Activated CD8-positive, alpha-beta memory T cell treated with anti-CD3 and anti-CD28 coated beads, Interleukin-2, amount 50 U/mL, for 24 hours (primary cell): Measurements from ENCODE around the gene GRM7.

Experiments
- DNase-seq: peaks from one replicate; pipeline ENCODE4 v3.0.0-alpha.2; 2020; ENCODE audit errors: extremely low read depth

Gene GRM7

DNA sequence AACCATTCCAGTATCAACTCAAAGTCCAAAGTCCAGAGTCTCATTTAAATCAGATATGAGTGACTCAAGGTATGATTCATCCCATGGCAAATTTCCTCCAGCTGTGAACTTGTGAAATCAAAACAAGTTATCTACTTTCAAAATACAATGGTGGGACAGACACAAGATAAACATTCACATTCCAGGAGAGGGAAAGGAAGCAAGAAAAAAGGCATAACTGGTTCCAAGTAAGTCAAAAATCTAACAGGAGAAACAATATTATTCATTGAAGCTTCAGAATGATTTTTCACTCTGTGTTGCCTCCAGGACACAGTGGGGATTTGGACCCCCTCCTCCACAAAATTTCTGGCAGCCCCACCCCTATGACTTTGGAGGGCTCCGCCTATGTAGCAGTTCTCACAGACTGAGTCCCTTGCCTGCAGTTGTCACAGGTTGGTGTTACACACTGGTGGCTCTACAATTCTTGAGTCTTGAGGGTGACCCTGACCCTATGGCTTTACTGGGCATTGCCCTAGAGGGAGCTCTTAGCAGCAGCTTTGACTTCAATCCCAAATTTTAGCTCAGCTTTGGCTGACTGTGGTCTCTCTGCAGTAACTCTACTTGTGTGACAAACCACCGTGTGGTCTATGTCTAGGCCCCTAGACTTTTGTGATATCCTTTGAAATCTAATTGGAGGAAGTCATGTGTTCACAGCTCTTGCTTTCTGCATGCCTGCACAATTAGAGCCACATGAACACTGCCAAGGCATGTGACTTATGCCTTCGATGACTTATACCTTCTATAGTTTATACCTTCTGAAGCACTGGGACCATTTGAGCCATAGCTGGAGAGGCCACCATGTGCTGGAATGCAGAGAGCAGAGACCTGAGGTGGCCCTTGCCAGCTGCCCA, 644.2 kb downstream of the GRM7 start:
- DNase-seq = no peak

DNA sequence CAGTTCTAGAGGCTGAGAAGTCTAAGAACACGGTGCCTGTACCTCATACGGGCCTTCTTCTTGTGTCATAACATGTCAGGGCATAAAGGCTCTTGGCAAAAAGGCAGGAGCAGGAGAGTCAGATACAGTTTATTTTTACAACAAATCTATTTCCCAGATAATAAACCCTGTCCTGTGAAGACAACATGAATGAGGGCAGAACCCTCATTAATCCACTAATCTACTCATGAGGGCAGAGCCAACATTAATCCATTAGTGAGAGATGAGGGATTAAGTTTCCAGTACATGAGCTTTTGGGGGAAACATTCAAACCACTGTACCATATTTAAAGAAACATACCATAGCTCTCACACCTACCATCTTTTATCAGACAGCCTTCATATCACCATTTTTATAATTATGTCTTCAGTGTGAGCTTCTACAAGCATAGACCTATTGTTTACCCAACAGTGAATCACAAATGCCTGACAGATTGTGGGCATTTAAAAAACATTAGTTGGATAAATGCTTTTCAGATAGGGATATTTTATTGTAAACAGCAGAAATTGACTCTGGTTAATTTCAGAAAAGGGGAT, 645.8 kb downstream of the GRM7 start:
- no peak for DNase-seq

DNA sequence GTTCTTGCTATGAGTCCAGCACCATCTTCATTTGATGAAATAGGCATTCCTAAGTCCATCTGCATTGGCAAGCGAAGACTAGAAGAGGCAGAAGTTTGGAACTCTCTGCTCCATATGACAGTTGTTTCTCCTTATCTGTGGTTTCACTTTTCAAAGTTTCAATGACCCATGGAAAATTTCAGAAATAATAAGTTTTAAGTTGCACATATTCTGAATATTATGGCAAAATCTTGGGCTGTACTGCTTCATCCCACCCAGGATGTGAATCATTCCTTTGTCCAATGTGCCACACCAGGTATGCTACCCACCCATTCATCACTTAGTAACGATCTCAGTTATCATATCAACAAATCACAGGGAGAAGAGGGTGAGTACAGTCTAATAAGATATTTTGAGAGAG, 647.9 kb downstream of the GRM7 start:
- DNase-seq = no peak

DNA sequence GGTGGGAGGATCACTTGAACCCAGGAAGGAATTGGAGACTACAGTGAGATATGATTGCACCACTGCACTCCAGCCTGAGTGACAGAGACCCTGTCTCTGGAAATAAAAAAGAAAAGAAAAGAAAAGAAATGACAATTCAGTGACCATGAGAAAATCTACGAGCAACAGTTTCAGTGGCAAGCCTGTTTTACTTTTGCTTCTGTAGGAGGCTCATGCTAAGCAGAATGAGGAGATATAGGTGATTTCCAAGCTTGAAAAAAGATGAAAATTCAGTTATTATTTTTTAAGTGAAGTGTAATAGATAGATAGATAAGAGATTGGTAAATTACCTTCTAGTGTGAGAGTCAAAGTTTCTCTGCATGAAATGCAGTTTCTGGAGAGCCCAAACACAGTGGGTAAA, 651.1 kb downstream of the GRM7 start:
- DNase-seq = no peak

DNA sequence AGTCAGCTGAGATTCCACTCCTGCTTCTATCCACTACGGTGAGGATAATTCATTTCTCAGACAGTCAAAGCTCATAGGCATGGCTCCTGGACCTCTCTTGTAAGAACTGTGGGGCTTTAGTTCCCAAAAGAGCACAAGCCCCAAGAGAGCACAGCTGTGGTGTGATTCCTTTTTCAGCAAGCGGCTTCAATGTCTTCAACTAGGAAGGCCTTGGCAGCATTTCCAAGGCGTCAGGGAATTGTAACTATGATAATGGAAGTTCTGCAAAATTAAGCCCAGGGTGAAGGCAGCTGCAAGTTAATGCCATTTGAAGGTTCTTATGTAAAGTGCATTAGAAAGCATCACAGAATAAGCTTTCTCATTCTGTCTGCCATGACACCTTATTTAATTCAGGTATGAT, 657.1 kb downstream of the GRM7 start:
- no peak for DNase-seq

DNA sequence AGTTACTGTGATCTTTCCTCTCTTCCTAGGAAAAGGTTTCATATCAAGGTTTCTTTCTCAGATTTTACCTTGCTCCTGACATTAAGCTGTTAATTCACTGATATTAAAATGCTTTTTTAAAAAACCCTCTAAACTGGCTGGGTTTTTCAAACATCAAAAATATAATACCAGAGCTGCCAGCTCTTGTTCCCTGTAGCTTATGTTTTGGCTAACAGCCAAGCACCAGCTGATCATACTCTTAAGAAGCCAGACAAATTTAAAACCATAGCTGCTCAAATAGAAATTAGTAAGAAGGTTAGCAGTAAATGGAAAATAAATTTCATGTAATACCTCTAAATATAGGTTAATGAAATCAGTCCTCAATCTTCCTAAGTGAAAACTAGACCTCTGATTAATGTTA, 657.5 kb downstream of the GRM7 start:
- DNase-seq = no peak

DNA sequence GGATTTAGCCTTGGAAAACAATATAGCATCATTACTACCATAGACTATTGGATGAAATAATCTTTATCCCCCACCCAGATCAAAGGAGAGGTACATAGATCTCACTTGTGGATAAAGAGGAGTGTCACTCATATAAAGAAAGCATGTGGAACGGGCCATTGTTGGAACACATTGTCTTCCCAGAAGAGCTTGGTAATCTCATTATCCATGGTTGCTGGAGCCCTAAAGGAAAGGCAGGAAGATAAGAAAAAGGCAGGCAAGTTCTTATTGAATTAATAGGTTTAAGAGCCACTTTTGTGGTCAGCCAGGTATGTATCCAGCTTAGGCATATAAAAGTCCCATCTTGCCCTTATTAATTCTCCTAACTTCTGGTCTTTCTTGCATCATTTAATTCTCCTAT, 659.1 kb downstream of the GRM7 start:
- no peak for DNase-seq

DNA sequence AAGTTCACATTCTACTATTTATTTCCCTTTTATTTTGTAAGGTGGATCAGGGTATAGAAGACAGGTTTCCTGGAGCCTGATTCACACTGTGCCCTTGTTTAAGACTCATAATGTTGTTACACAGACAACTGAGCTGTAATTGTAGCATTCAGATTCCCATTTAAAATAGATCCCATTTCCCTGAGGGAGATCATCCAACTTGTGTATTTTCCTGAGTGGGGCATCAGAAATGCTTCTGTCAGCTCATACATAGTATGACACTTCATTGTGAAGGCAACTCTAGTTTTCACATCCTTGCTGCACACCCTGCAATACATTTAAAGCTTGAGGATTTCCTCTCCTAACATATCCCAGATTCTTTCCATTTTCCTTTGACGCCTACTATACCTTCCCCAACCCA, 659.7 kb downstream of the GRM7 start:
- DNase-seq = no peak

DNA sequence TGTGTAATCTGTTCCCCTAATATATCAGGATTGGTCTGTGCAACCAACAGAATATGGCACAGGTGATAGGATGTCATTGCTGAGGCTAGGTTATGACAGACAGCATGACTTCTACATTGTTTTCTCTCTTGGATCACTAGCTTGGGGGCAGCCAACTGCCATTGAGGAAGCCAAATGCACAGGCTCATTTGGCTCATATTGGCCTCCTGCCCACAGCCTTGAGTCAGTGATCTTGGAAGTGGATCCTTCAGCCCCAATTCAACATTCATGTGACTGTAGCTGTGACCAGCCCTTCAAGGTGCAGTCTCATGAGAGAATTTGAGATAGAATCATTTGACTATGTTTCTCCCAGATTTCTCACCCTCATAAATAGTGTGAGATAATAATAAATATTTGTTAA, 675.6 kb downstream of the GRM7 start:
- DNase-seq = no peak

DNA sequence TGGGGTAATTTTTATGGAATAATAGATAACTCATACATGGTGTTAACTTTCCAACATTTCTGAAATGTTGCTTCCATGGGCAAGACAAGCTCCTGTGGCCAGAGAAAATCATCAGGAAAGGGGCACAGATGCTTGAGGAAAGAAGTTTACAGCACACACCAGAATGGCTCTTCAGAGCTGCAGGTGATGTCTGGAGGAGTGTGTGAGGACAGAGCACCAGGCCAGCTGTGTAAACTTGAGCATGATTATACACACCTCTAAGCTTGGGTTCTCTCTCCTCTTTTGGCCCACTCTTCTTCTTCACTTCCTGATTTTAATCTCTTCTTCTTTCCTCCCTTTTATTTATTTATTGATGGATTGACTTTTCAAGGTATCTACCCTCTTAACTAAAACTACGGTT, 676.0 kb downstream of the GRM7 start:
- DNase-seq = no peak

DNA sequence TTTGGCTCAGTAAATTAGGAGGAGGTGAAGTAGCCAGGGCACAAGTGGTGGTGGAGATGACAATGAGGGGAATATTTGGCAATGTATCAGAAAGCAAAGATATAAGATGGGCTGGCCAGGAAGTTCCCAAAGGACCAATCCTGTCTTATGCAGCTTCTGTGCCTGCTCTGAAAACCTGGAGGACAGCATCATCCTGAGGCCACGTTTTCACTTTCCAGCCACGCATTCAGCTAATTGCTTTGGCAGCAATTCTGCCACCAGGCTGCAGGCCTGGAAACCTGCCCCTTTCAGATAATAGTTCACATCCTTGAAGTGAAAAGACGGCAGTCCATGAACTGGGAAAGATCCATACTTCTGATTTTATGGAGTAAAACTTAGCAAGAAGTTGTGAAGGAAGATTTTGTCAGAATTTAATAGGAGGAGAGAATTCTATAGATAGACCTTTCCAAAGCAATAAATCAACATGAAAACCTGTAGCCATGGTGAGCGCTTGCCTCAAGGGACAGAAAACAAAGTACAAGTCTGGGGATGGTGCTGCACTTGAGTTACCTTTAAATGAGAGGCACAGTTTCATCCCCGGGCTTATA, 682.5 kb downstream of the GRM7 start:
- no peak for DNase-seq

DNA sequence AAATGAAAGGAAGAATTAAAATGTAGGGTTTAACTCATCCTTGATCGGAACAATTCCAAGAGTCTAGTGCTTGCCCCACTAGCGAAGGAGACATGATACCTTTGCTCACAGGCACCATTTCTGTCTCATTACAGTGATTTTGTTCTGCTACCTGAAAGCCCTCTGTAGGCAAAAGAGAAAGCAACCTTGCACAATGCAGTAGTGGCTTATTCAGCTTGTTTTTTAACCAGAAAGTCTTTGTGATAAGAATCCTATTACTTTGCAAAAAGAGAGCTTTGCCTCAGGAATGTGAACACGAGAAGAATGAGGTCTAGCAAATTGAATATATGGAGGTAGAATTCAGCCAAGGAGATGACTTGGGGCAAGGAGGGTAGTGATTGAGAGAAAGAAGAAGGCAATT, 684.4 kb downstream of the GRM7 start:
- DNase-seq = no peak

DNA sequence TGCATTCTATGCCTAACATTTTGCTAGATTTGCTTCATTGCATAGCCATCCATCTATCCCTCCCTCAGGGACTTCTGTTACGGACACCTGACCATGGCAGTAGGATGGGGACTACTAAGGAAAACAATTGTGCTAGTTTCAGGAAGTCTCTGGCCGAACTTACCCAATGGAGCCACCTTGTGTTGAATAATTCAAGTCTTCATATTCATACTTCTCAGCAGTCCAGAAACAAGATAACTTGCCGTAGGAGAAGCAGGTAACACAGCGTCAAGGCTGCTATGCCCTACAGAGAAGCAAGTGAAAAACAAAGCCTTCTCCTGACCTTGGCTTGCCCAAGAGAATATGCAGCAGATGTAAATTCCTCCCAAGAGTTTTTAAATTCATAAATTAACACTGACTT, 685.3 kb downstream of the GRM7 start:
- no peak for DNase-seq

DNA sequence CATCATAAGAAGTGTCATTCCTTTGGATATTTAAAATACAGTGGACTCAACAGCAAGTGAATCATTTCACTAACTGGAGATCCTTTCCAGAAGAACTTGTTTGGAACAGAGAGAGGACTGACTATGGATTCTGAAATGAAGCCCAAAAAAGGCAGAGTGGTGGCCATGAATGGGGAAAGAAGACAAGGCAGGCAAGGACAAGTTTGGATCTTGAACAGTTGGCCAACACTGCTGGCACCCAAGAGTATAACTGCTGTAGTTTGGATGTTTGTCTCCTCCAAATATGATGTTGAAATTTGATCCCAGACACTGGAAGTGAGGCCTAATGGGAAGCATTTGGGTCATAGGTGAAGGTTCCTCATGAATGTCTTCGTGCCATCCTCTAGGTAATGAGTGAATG, 686.9 kb downstream of the GRM7 start:
- no peak for DNase-seq

DNA sequence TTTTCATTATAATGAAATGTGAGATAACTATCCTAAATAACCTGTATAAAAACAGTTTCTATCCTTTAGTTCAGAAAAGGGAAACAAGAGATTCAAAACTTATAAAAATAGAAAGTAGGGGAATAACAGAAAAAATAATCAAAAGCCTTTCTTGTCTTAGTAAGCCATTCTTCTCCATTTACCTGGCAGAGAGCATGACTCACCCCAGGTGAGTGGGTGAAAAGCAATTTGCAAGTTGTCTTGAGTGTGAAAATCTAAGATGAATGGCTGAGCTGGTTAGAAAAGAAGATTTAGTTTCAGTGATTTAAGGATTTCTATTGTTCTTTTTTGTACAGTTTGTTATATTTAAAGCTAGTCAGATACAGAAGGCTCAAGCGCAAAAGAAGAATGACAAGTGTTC, 702.0 kb downstream of the GRM7 start:
- DNase-seq = no peak

DNA sequence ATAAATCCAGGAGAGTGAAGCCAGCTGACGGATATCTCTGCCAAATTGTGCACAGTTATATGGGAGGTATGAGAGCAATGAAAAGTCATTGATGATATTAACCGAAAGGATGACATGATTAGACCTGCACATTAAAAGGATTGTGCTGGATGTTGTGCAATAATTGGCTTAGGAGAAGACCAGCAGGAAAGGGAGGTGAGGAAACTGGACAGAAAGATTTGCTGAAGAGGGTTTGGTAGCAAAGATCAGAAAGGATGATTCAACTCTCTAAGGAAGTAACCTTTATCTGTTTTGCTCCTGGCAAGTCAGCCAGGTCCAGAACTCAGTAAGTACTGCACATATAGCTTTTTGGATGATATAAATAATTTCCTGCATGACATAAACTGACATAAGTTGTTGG, 704.7 kb downstream of the GRM7 start:
- DNase-seq = no peak

DNA sequence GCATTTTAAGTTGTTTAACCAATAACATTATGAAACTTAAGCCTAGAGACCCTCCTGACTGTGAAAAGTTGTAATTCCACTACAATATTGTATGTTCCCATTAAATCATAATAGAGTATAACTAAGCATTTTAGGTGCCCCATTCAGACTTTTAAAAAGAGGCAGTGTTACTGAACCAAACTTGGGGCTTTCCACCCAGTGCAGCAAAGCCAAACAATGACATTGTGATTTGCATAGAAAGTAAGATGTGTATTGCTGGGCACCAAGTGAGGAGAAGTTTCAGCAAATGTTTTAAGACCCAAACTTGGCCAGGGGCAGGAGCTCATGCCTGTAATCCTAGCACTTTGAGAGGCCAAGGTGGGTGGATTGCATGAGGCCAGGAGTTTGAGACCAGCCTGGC, 706.2 kb downstream of the GRM7 start:
- no peak for DNase-seq

DNA sequence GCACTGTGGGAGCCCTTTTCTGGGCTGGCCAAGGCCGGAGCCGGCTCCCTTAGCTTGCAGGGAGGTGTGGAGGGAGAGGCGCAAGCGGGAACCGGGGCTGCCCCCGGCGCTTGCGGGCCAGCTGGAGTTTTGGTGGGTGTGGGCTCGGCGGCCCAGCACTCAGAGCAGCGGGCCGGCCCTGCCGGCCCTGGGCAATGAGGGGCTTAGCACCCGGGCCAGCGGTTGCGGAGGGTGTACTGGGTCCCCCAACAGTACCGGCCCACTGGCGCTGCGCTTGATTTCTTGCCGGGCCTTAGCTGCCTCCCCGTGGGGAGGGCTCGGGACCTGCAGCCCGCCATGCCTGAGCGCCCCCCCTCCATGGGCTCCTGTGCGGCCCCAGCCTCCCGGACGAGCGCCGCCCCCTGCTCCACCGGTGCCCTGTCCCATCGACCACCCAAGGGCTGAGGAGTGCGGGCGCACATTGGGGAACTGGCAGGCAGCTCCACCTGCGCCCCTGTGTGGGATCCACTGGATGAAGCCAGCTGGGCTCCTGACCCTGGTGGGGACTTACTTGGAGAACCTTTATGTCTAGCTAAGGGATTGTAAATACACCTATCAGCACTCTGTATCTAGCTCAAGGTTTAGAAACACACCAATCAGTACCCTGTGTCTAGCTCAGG, 707.7 kb downstream of the GRM7 start:
- DNase-seq = no peak

DNA sequence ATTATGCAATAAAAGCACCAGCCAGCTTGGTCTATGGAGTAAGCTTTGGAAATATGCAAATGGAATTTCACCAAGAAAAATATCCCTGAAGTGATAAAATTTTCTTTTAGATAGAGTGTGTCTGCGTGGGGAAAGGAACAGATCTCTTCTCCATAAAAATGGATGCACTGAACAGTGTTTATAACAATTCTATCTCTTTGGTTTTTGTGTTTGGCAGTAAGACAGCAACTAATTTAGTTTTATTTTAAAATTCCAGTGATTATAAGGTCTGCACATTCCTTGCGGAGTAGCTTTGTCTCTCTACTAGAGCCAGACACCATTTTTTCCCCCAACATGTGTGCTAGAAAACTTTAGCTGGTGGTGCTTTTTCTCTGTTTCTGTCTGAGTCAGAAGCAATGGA, 712.4 kb downstream of the GRM7 start:
- no peak for DNase-seq

DNA sequence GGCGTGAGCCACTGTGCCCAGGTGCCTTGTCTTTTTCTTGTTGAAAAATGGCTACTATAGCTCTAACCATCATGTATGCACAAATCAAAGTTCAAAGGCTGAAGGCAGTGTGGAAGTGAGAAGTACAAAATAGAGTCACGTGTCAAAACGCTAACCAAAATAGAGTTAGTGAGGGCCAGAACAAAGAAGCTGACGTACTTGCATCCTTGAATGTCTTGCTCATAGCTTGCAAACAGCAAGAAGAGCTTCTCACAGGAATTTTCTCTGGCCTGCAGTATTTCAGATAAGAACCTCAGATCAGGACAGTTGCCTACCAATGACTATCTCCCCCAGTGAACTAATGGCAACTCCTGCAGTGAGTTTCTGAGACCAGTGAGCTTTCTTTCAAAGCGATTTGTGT, 713.5 kb downstream of the GRM7 start:
- no peak for DNase-seq

DNA sequence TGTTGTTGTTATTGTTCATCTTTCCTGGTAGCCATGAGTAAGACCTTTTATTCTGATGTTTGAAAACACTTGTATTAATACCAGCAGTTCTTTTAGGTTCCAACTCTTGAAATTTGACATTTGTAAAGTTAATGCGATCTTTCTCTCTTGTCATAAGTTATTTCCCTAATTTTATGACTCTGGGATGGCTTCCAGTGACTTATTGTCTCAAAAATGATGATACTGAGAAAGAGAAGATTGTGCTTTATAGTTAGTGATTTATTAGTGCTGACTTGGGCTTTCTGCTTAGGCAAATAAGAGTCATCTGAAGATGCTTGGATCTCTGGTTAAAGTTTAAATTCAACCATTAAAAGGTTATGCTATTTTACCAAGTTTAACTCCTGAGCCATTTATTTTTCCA, 715.2 kb downstream of the GRM7 start:
- DNase-seq = no peak

DNA sequence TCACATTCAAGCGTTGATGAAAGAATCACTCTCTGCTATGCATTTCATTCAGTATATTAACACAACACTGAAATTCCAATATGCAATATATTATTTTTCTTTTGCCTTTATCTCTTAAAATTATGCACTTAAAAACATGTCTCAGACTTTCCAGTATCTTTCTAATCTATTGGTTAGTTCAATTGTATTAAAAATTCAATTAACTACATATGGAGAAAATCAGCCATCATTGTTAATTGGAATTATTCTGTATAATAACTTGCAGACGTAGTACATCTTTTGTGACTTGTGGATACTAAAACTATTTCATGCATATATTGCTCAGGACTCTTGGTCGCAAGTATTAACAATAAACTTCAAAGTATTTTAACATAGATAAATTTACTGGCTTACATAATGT, 715.6 kb downstream of the GRM7 start:
- no peak for DNase-seq

DNA sequence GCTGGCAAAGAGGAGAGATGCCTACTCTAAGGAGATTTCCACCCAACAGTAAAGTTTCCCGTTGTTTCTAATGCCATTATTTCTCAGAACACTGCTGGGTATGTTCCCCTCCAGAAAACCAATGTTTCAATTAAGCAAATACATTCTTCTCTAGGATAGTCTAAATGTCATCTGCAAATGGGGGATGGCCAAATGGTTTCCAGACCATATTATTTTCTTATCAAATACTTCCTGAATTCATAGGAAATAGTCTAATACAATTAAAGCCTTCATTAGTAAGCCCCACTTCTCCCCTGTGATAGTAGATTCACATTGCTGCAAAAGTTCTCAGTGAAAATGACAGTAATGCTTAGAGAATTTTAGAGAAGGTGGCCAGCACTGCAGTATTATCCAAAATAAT, 716.6 kb downstream of the GRM7 start:
- no peak for DNase-seq
